Measurements from ENCODE around the gene TARP.

TARP gene

GRCh38 chr7:38303866-38304265 lies 30.4 kb upstream of the TARP start:
- H2AK5ac ChIP-seq (ENCODE audit: low read length) = no peak overlapping the region
- H3K18ac ChIP-seq (ENCODE audit: low read length) = no peak overlapping the region
- no peaks in the 10 kb centered on the region for H3K27me3 ChIP-seq (ENCODE audit: insufficient read depth, low read length)
- no peak overlapping the region for H4K91ac ChIP-seq (ENCODE audit: low read depth, low read length)
- no peak overlapping the region for H3K4ac ChIP-seq (ENCODE audit: low read depth, low read length)
- H2BK120ac ChIP-seq (ENCODE audit: insufficient read depth, low read length, poor library complexity) = no peak overlapping the region
- H4K12ac ChIP-seq (ENCODE audit: low read depth, low read length) = no peak overlapping the region
- WGBS (ENCODE audit: extremely low coverage, insufficient coverage, insufficient read length) = no CpG with 5 or more reads among the region's 2 CpGs
- no peak overlapping the region for H2BK12ac ChIP-seq (ENCODE audit: low read length)
- H3K9ac ChIP-seq (ENCODE audit: low read length) = no peak overlapping the region
- H3K4me2 ChIP-seq (ENCODE audit: low read length) = no peak overlapping the region
- no peak overlapping the region for H2BK5ac ChIP-seq (ENCODE audit: low read depth, low read length, poor library complexity)
- H3K23ac ChIP-seq (ENCODE audit: low read length) = no peak overlapping the region
- no peak overlapping the region for H3K4me3 ChIP-seq (ENCODE audit: low read depth, low read length)
- no peak overlapping the region for H4K8ac ChIP-seq (ENCODE audit: low read depth, low read length)
- H3K79me2 ChIP-seq (ENCODE audit: control insufficient read depth, insufficient read depth, low read length, poor library complexity) = no peaks in the 10 kb centered on the region
- H3K4me1 ChIP-seq (ENCODE audit: control insufficient read depth in 1 of 2, insufficient read depth in 2 of 2, low read length in 2 of 2) = no peaks in the 10 kb centered on the region
- H2AFZ ChIP-seq (ENCODE audit: insufficient read depth, low read length, poor library complexity) = no peak overlapping the region
- no peaks in the 10 kb centered on the region for H3K79me1 ChIP-seq (ENCODE audit: low read length)
- no peak overlapping the region for H3K14ac ChIP-seq (ENCODE audit: low read length)
- H3K27ac ChIP-seq (ENCODE audit: low read depth, low read length) = no peak overlapping the region
- no peaks in the 10 kb centered on the region for H3K9me3 ChIP-seq (ENCODE audit: insufficient read depth, low read depth, low read length)
- DNase-seq = no peak
- no peaks in the 10 kb centered on the region for H3K36me3 ChIP-seq (ENCODE audit: control insufficient read depth in 1 of 2, insufficient read depth in 2 of 2, low read length in 2 of 2)

- Histone ChIP-seq H3K79me1 (ENCODE audit: low read length) (no peaks in the 10 kb centered on the region), H3K36me3 (ENCODE audit: control insufficient read depth in 1 of 2, insufficient read depth in 2 of 2, low read length in 2 of 2) (no peaks in the 10 kb centered on the region), H2AFZ (ENCODE audit: insufficient read depth, low read length, poor library complexity) (no peak overlapping the region), H3K27me3 (ENCODE audit: insufficient read depth, low read length) (no peaks in the 10 kb centered on the region), H3K79me2 (ENCODE audit: control insufficient read depth, insufficient read depth, low read length, poor library complexity) (no peaks in the 10 kb centered on the region), H3K4me1 (ENCODE audit: control insufficient read depth in 1 of 2, insufficient read depth in 2 of 2, low read length in 2 of 2) (no peaks in the 10 kb centered on the region), H3K4me3 (ENCODE audit: low read depth, low read length) (no peak overlapping the region), H3K23ac (ENCODE audit: low read length) (no peak overlapping the region), H3K4me2 (ENCODE audit: low read length) (no peak overlapping the region), H4K91ac (ENCODE audit: low read depth, low read length) (no peak overlapping the region), H2BK12ac (ENCODE audit: low read length) (no peak overlapping the region), H3K9me3 (ENCODE audit: insufficient read depth, low read depth, low read length) (peaks cover 1% of the 10 kb centered on the region), H2BK5ac (ENCODE audit: low read depth, low read length, poor library complexity) (no peak overlapping the region), H3K4ac (ENCODE audit: low read depth, low read length) (no peak overlapping the region), H3K18ac (ENCODE audit: low read length) (no peak overlapping the region), H4K8ac (ENCODE audit: low read depth, low read length) (no peak overlapping the region), H3K9ac (ENCODE audit: low read length) (no peak overlapping the region), H2BK120ac (ENCODE audit: insufficient read depth, low read length, poor library complexity) (no peak overlapping the region), H2AK5ac (ENCODE audit: low read length) (no peak overlapping the region), H3K27ac (ENCODE audit: low read depth, low read length) (no peak overlapping the region), H4K12ac (ENCODE audit: low read depth, low read length) (no peak overlapping the region), H3K14ac (ENCODE audit: low read length) (no peak overlapping the region)
- no peak for DNase-seq
- WGBS (ENCODE audit: extremely low coverage, insufficient coverage, insufficient read length) = no CpG with 5 or more reads among the region's 8 CpGs
Observed at GRCh38 chr7:38300175-38300574, 26.7 kb upstream of the TARP start.

GRCh38 chr7:38299275-38299931 lies 26.0 kb upstream of the TARP start:
- H2AK5ac ChIP-seq (ENCODE audit: low read length) = no peak overlapping the region
- no CpG with 5 or more reads among the region's 9 CpGs for WGBS (ENCODE audit: extremely low coverage, insufficient coverage, insufficient read length)
- H3K4me1 ChIP-seq (ENCODE audit: control insufficient read depth in 1 of 2, insufficient read depth in 2 of 2, low read length in 2 of 2) = no peaks in the 10 kb centered on the region
- no peaks in the 10 kb centered on the region for H3K79me2 ChIP-seq (ENCODE audit: control insufficient read depth, insufficient read depth, low read length, poor library complexity)
- H2BK12ac ChIP-seq (ENCODE audit: low read length) = no peak overlapping the region
- no peak overlapping the region for H3K23ac ChIP-seq (ENCODE audit: low read length)
- no peak overlapping the region for H3K18ac ChIP-seq (ENCODE audit: low read length)
- no peak overlapping the region for H3K9ac ChIP-seq (ENCODE audit: low read length)
- H3K79me1 ChIP-seq (ENCODE audit: low read length) = no peaks in the 10 kb centered on the region
- no peak overlapping the region for H3K4me2 ChIP-seq (ENCODE audit: low read length)
- H3K14ac ChIP-seq (ENCODE audit: low read length) = no peak overlapping the region
- no peak overlapping the region for H3K27ac ChIP-seq (ENCODE audit: low read depth, low read length)
- DNase-seq = no peak
- H2BK120ac ChIP-seq (ENCODE audit: insufficient read depth, low read length, poor library complexity) = no peak overlapping the region
- no peak overlapping the region for H3K4ac ChIP-seq (ENCODE audit: low read depth, low read length)
- H4K12ac ChIP-seq (ENCODE audit: low read depth, low read length) = no peak overlapping the region
- H3K4me3 ChIP-seq (ENCODE audit: low read depth, low read length) = no peak overlapping the region
- peaks cover 1% of the 10 kb centered on the region for H3K9me3 ChIP-seq (ENCODE audit: insufficient read depth, low read depth, low read length)
- no peaks in the 10 kb centered on the region for H3K36me3 ChIP-seq (ENCODE audit: control insufficient read depth in 1 of 2, insufficient read depth in 2 of 2, low read length in 2 of 2)
- no peak overlapping the region for H4K91ac ChIP-seq (ENCODE audit: low read depth, low read length)
- H2BK5ac ChIP-seq (ENCODE audit: low read depth, low read length, poor library complexity) = no peak overlapping the region
- no peak overlapping the region for H4K8ac ChIP-seq (ENCODE audit: low read depth, low read length)
- H3K27me3 ChIP-seq (ENCODE audit: insufficient read depth, low read length) = no peaks in the 10 kb centered on the region
- H2AFZ ChIP-seq (ENCODE audit: insufficient read depth, low read length, poor library complexity) = no peak overlapping the region

- H3K36me3 ChIP-seq (ENCODE audit: control insufficient read depth in 1 of 2, insufficient read depth in 2 of 2, low read length in 2 of 2) = no peaks in the 10 kb centered on the region
- H3K79me1 ChIP-seq (ENCODE audit: low read length) = no peaks in the 10 kb centered on the region
- no peaks in the 10 kb centered on the region for H3K27me3 ChIP-seq (ENCODE audit: insufficient read depth, low read length)
- no peak for DNase-seq
- no peaks in the 10 kb centered on the region for H3K79me2 ChIP-seq (ENCODE audit: control insufficient read depth, insufficient read depth, low read length, poor library complexity)
- no peak overlapping the region for H4K12ac ChIP-seq (ENCODE audit: low read depth, low read length)
- no CpG with 5 or more reads among the region's 5 CpGs for WGBS (ENCODE audit: extremely low coverage, insufficient coverage, insufficient read length)
- H3K4ac ChIP-seq (ENCODE audit: low read depth, low read length) = no peak overlapping the region
- H2BK5ac ChIP-seq (ENCODE audit: low read depth, low read length, poor library complexity) = no peak overlapping the region
- no peak overlapping the region for H3K18ac ChIP-seq (ENCODE audit: low read length)
- H3K4me2 ChIP-seq (ENCODE audit: low read length) = no peak overlapping the region
- no peak overlapping the region for H2AK5ac ChIP-seq (ENCODE audit: low read length)
- no peak overlapping the region for H3K27ac ChIP-seq (ENCODE audit: low read depth, low read length)
- no peak overlapping the region for H4K8ac ChIP-seq (ENCODE audit: low read depth, low read length)
- no peak overlapping the region for H2BK12ac ChIP-seq (ENCODE audit: low read length)
- H3K14ac ChIP-seq (ENCODE audit: low read length) = no peak overlapping the region
- H3K4me3 ChIP-seq (ENCODE audit: low read depth, low read length) = no peak overlapping the region
- H3K23ac ChIP-seq (ENCODE audit: low read length) = peak overlapping the region; percentile 35
- no peaks in the 10 kb centered on the region for H3K4me1 ChIP-seq (ENCODE audit: control insufficient read depth in 1 of 2, insufficient read depth in 2 of 2, low read length in 2 of 2)
- H2BK120ac ChIP-seq (ENCODE audit: insufficient read depth, low read length, poor library complexity) = no peak overlapping the region
- no peak overlapping the region for H4K91ac ChIP-seq (ENCODE audit: low read depth, low read length)
- no peak overlapping the region for H3K9ac ChIP-seq (ENCODE audit: low read length)
- peaks cover 1% of the 10 kb centered on the region for H3K9me3 ChIP-seq (ENCODE audit: insufficient read depth, low read depth, low read length)
- H2AFZ ChIP-seq (ENCODE audit: insufficient read depth, low read length, poor library complexity) = no peak overlapping the region
Observed at GRCh38 chr7:38296059-38296857, 22.8 kb upstream of the TARP start.
